IMR-90 (cell line): Measurements from ENCODE around the gene SLC39A11. TPM values are rescaled to one million over a fixed set of nuclear protein-coding genes. Genes with fewer than 3 reads are reported as not detected.

Experiments used
- ATAC-seq: fragments of 200-7000 bp; cut with Tn5 transposase; 2 replicates; pipeline ENCODE4 v1.9.1; 2020; ENCODE audit warnings: low read depth, mild to moderate bottlenecking, moderate library complexity
- BruUV-seq: library from RNA; stranded (reverse); fragments of 400-500 nt; replicated peaks from 2 replicates; lab custom pipeline; 2021; lab: Mats Ljungman, UMichigan
- CTCF ChIA-PET: fragments of 300-600 bp; formaldehyde crosslinking; extraction: SDS; loops from one replicate; lab custom pipeline; 2021; ENCODE audit warnings: antibody characterized with exemption; lab: Yijun Ruan, JAX
- POLR2A ChIA-PET: fragments of 300-600 bp; sonication (Branson Sonifier 250); formaldehyde crosslinking; loops from one replicate; lab custom pipeline; 2022; ENCODE audit warnings: antibody characterized with exemption; ENCODE audit not compliant: unreplicated experiment; lab: Charles Lee
- DNase-seq: peaks from one replicate; pipeline ENCODE4 v3.0.0; 2013
- H2AFZ ChIP-seq: replicated peaks from 2 replicates; pipeline ENCODE3; 2013; ENCODE audit warnings: low read length, mild to moderate bottlenecking; ENCODE audit not compliant: poor library complexity
- H2AK5ac ChIP-seq: 2 replicates; pipeline ENCODE4 v1.6.1; 2013; ENCODE audit warnings: low read depth, low read length, inconsistent platforms
- H2AK9ac ChIP-seq: replicated peaks from 2 replicates; pipeline ENCODE3; 2013; ENCODE audit warnings: mild to moderate bottlenecking, low read depth, low read length, moderate library complexity; ENCODE audit not compliant: poor library complexity
- H2BK120ac ChIP-seq: 2 replicates; pipeline ENCODE4 v1.6.1; 2013; ENCODE audit warnings: low read depth, low read length, inconsistent platforms
- H2BK15ac ChIP-seq: 3 replicates; pipeline ENCODE4 v1.6.1; 2013; ENCODE audit warnings: low read depth, low read length, inconsistent platforms
- H2BK20ac ChIP-seq: 2 replicates; pipeline ENCODE4 v1.6.1; 2013; ENCODE audit warnings: low read depth, mild to moderate bottlenecking, inconsistent platforms, low read length, moderate library complexity
- H2BK5ac ChIP-seq: 2 replicates; pipeline ENCODE4 v1.6.1; 2013; ENCODE audit warnings: mild to moderate bottlenecking, low read depth, low read length, inconsistent platforms; ENCODE audit not compliant: poor library complexity, severe bottlenecking
- H3K14ac ChIP-seq: replicated peaks from 2 replicates; pipeline ENCODE4 v1.6.1; 2013; ENCODE audit warnings: low read depth, low read length, inconsistent platforms
- H3K18ac ChIP-seq: 2 replicates; pipeline ENCODE4 v1.6.1; 2013; ENCODE audit warnings: low read depth, low read length, control low read depth
- H3K23ac ChIP-seq: 2 replicates; pipeline ENCODE4 v1.6.1; 2013; ENCODE audit warnings: low read depth, low read length, inconsistent platforms
- H3K27ac ChIP-seq: 2 replicates; pipeline ENCODE4 v1.5.1; 2013; ENCODE audit warnings: mild to moderate bottlenecking, control low read depth, low read length; ENCODE audit not compliant: insufficient read depth
- H3K27me3 ChIP-seq: 2 replicates; pipeline ENCODE4 v1.6.1; 2013; ENCODE audit warnings: low read length; ENCODE audit not compliant: control insufficient read depth, insufficient read depth
- H3K36me3 ChIP-seq: 2 replicates; pipeline ENCODE4 v1.6.1; 2013; ENCODE audit warnings: low read length, mixed read lengths; ENCODE audit not compliant: control insufficient read depth, insufficient read depth
- H3K4ac ChIP-seq: 2 replicates; pipeline ENCODE4 v1.6.1; 2013; ENCODE audit warnings: low read depth, low read length, inconsistent platforms
- H3K4me1 ChIP-seq: 2 replicates; pipeline ENCODE4 v1.6.1; 2013; ENCODE audit warnings: low read length, mixed read lengths; ENCODE audit not compliant: control insufficient read depth, insufficient read depth
- H3K4me2 ChIP-seq: 2 replicates; pipeline ENCODE4 v1.6.1; 2013; ENCODE audit warnings: low read depth, mild to moderate bottlenecking, control low read depth, low read length, moderate library complexity
- H3K4me3 ChIP-seq: 2 replicates; pipeline ENCODE4 v1.5.1; 2013; ENCODE audit warnings: low read depth, mild to moderate bottlenecking, control low read depth, low read length, moderate library complexity; ENCODE audit not compliant: insufficient read depth
- H3K56ac ChIP-seq: 2 replicates; pipeline ENCODE4 v1.6.1; 2013; ENCODE audit warnings: low read length, inconsistent platforms; ENCODE audit not compliant: insufficient read depth; ENCODE audit errors: extremely low read depth
- H3K79me1 ChIP-seq, 2 experiments: 2 replicates each; pipeline ENCODE4 v1.6.1; 2013; ENCODE audit warnings: low read length in 2 of 2, inconsistent platforms in 1 of 2, low read depth in 1 of 2
- H3K9ac ChIP-seq: 2 replicates; pipeline ENCODE4 v1.6.1; 2013; ENCODE audit warnings: low read depth, low read length, control low read depth
- H3K9me1 ChIP-seq: 2 replicates; pipeline ENCODE4 v1.6.1; 2013; ENCODE audit warnings: low read length, inconsistent platforms; ENCODE audit not compliant: insufficient read depth
- H3K9me3 ChIP-seq: 2 replicates; pipeline ENCODE4 v1.6.1; 2013; ENCODE audit warnings: low read length; ENCODE audit not compliant: control insufficient read depth, insufficient read depth
- H4K20me1 ChIP-seq: 2 replicates; pipeline ENCODE4 v1.6.1; 2013; ENCODE audit warnings: low read length, inconsistent platforms; ENCODE audit not compliant: insufficient read depth
- H4K5ac ChIP-seq: 2 replicates; pipeline ENCODE4 v1.6.1; 2013; ENCODE audit warnings: mild to moderate bottlenecking, low read depth, low read length, control low read depth
- H4K8ac ChIP-seq, 2 experiments: 2 replicates each; pipeline ENCODE4 v1.6.1; 2013; ENCODE audit warnings: low read depth in 2 of 2, low read length in 2 of 2, control low read depth in 1 of 2, inconsistent platforms in 1 of 2
- H4K91ac ChIP-seq: 2 replicates; pipeline ENCODE4 v1.6.1; 2013; ENCODE audit warnings: low read depth, low read length, inconsistent platforms; ENCODE audit not compliant: insufficient read depth
- BHLHE40 ChIP-seq: fragments of 150-350 bp; IDR thresholded peaks from 2 replicates; pipeline ENCODE4 v1.6.1; 2016; ENCODE audit warnings: mild to moderate bottlenecking, low read depth, low read length
- CEBPB ChIP-seq: IDR thresholded peaks from 2 replicates; pipeline ENCODE4 v1.6.1; 2012; ENCODE audit warnings: low read depth, low read length, improper control_type of control experiment
- CHD1 ChIP-seq: IDR thresholded peaks from 2 replicates; pipeline ENCODE4 v1.6.1; 2012; ENCODE audit warnings: low read depth, low read length, improper control_type of control experiment
- MAFK ChIP-seq: IDR thresholded peaks from 2 replicates; pipeline ENCODE4 v1.6.1; 2012; ENCODE audit warnings: low read depth, low read length, improper control_type of control experiment
- MAZ ChIP-seq: IDR thresholded peaks from 2 replicates; pipeline ENCODE4 v1.6.1; 2012; ENCODE audit warnings: low read depth, mild to moderate bottlenecking, low read length, improper control_type of control experiment, moderate library complexity, borderline replicate concordance
- MXI1 ChIP-seq: IDR thresholded peaks from 2 replicates; pipeline ENCODE4 v1.6.1; 2012; ENCODE audit warnings: low read depth, mild to moderate bottlenecking, low read length, moderate library complexity, borderline replicate concordance
- NFE2L2 ChIP-seq: fragments of 150-350 bp; IDR thresholded peaks from 2 replicates; pipeline ENCODE4 v1.6.1; 2016; ENCODE audit warnings: low read depth, mild to moderate bottlenecking, low read length
- POLR2A ChIP-seq: IDR thresholded peaks from 2 replicates; pipeline ENCODE4 v1.6.1; 2012; ENCODE audit warnings: mild to moderate bottlenecking, low read depth, low read length
- RCOR1 ChIP-seq: IDR thresholded peaks from 2 replicates; pipeline ENCODE4 v1.6.1; 2012; ENCODE audit warnings: mild to moderate bottlenecking, low read length, improper control_type of control experiment; ENCODE audit not compliant: insufficient replicate concordance
- RFX5 ChIP-seq: IDR thresholded peaks from 2 replicates; pipeline ENCODE4 v1.8.0; 2012; ENCODE audit warnings: low read depth, mild to moderate bottlenecking, low read length, moderate library complexity
- SMC3 ChIP-seq: fragments of 150-350 bp; IDR thresholded peaks from 2 replicates; pipeline ENCODE4 v1.6.1; 2016; ENCODE audit warnings: low read depth, mild to moderate bottlenecking, antibody characterized with exemption, low read length, moderate library complexity
- WGBS, 2 experiments: methylation state at CpG; one replicate each; pipeline versions ENCODE4 v1.1.5 to v1.1.7; 2013; ENCODE audit warnings: missing lambda C conversion rate in 2 of 2; ENCODE audit not compliant: insufficient read length in 1 of 2; ENCODE audit errors: extremely low coverage in 2 of 2; 5-methylcytosine and 5-hydroxymethylcytosine counted together
- dilution Hi-C: fragments of 300-500 bp; cut with HindIII; formaldehyde crosslinking; loops from one replicate; pipeline ENCODE4 v1.14.3; 2018; ENCODE audit warnings: low sequenced_read_pairs; ENCODE audit not compliant: unreplicated experiment
- in situ Hi-C: fragments of 300-500 bp; cut with MboI; formaldehyde crosslinking; loops from 3 replicates; pipeline ENCODE4 v1.14.3; 2019; ENCODE audit warnings: low sequenced_read_pairs, inconsistent platforms, mixed read lengths
- intact Hi-C: fragments of 100-400 bp; cut with micrococcal nuclease; formaldehyde crosslinking; loops from 2 replicates; pipeline ENCODE4 v1.10.0; 2022
- polyA plus RNA-seq, 3 experiments: library from polyadenylated mRNA; depleted of rRNA; stranded (reverse); fragments of >200 nt; gene quantifications; 2 replicates each; pipeline ENCODE4 v1.2.3, GENCODE V29; 2012; ENCODE audit warnings: low replicate concordance in 1 of 3
- total RNA-seq: library from RNA; depleted of rRNA; stranded (reverse); fragments of >200 nt; gene quantifications from 2 replicates; pipeline ENCODE4 v1.2.3, GENCODE V29; 2012
- TF ChIP-seq, protein P1 (sequence below): fragments of 150-350 bp; IDR thresholded peaks from 2 replicates; pipeline ENCODE4 v1.6.1; 2017; ENCODE audit warnings: mild to moderate bottlenecking, antibody characterized with exemption, low read length, low read depth
- TF ChIP-seq, protein P2 (sequence below): conservative IDR thresholded peaks from 2 replicates; pipeline ENCODE4 v1.5.1; 2012; ENCODE audit warnings: mild to moderate bottlenecking, low read depth, low read length, improper control_type of control experiment
- TF ChIP-seq, protein P3 (sequence below): fragments of 150-350 bp; IDR thresholded peaks from 2 replicates; pipeline ENCODE4 v1.6.1; 2016; ENCODE audit warnings: low read depth, mild to moderate bottlenecking, low read length, moderate library complexity, borderline replicate concordance

The SLC39A11 gene
- total and polyA plus RNA-seq, 2 of the 4 experiments (the other 2 are of a cell fraction): 8.8 to 14.3 TPM

DNA sequence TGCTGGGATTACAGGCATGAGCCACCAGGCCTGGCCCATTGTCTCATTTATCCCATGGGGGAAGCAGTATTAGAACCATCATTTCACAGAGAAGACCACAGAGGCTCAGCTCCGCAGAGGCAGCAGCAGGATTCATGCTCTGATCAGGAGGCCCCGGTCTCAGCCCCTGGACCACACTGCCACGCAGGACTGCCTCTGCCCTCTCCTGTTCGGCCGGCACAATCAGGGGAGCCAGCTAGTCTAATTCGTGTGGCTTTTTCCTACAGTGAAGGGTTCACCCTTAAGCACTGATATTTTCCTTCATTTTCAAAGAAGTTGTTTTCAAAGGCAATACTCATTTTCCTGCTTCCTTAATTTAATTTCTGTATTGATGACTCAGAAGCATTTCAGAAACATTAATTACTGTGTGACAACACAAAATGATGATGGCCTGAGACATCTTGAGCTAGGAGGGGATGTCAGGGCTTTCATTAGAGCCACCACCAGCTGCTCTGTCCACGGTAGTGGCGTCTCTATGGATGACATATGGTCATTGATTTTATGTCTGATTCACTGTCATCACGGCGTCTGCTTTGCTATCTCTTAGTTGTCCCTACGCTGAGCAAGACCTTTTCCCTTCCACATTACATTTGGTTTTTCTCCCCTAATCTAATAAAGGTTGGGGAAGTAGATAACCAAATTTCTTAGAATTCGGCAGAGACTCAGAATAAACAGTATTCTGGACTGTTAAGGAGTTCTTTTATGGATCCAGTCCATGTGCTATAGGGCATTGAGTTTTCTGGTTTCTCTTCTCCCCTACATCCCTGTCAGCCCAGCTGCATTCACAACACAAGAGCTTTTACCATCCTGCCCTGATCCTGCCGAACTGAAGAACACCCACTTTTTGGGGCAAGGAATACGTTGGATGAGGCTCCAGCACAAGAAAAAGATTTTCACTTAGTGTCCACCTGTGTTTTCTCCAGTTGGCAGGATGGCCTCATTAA, 314.0 kb downstream of the SLC39A11 start:
- Histone ChIP-seq H4K5ac (no peak overlapping the region), H3K4me1 (no peaks in the 10 kb centered on the region), H3K23ac (no peak overlapping the region), H4K91ac (no peak overlapping the region), H3K14ac (no peak overlapping the region), H2BK5ac (no peak overlapping the region), H3K56ac (no peak overlapping the region), H3K4me2 (no peak overlapping the region), H3K9me1 (no peaks in the 10 kb centered on the region), H3K4ac (no peak overlapping the region), H4K8ac (no peak overlapping the region), H3K36me3 (no peaks in the 10 kb centered on the region), H3K79me1 (no peaks in the 10 kb centered on the region), H2BK120ac (no peak overlapping the region), H2BK15ac (no peak overlapping the region), H3K4me3 (no peak overlapping the region), H3K18ac (no peak overlapping the region), H4K20me1 (no peaks in the 10 kb centered on the region), H2AK9ac (no peak overlapping the region), H3K9me3 (no peaks in the 10 kb centered on the region), H3K27ac (no peak overlapping the region), H2AFZ (no peak overlapping the region), H3K9ac (no peak overlapping the region), H3K27me3 (no peaks in the 10 kb centered on the region), H2BK20ac (no peak overlapping the region), H2AK5ac (no peak overlapping the region)
- no peak for DNase-seq
- no TSS peak for BruUV-seq
- dilution Hi-C loops: no loop called here
- CTCF ChIA-PET: no interaction called here
- WGBS, 2 experiments: 92% methylated on average over 2 of the region's 14 CpGs; no CpG with 5 or more reads in 1 of the 2 experiments
- intact Hi-C loops: loop anchor here (10.0 kb wide), 1 partner anchor 56 kb away; no protein-coding TSS in a partner anchor
- ATAC-seq: no peak
- in situ Hi-C loops: no loop called here
- POLR2A ChIA-PET: no interaction called here
- TF ChIP-seq SMC3: no peak
- TF ChIP-seq NFE2L2: no peak
- TF ChIP-seq, protein P1, sequence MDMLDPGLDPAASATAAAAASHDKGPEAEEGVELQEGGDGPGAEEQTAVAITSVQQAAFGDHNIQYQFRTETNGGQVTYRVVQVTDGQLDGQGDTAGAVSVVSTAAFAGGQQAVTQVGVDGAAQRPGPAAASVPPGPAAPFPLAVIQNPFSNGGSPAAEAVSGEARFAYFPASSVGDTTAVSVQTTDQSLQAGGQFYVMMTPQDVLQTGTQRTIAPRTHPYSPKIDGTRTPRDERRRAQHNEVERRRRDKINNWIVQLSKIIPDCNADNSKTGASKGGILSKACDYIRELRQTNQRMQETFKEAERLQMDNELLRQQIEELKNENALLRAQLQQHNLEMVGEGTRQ: no peak
- TF ChIP-seq RCOR1: no peak
- no peak for TF ChIP-seq MAFK
- TF ChIP-seq, protein P2, sequence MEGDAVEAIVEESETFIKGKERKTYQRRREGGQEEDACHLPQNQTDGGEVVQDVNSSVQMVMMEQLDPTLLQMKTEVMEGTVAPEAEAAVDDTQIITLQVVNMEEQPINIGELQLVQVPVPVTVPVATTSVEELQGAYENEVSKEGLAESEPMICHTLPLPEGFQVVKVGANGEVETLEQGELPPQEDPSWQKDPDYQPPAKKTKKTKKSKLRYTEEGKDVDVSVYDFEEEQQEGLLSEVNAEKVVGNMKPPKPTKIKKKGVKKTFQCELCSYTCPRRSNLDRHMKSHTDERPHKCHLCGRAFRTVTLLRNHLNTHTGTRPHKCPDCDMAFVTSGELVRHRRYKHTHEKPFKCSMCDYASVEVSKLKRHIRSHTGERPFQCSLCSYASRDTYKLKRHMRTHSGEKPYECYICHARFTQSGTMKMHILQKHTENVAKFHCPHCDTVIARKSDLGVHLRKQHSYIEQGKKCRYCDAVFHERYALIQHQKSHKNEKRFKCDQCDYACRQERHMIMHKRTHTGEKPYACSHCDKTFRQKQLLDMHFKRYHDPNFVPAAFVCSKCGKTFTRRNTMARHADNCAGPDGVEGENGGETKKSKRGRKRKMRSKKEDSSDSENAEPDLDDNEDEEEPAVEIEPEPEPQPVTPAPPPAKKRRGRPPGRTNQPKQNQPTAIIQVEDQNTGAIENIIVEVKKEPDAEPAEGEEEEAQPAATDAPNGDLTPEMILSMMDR: no peak
- TF ChIP-seq POLR2A: no peak
- TF ChIP-seq MXI1: no peak
- TF ChIP-seq, protein P3, sequence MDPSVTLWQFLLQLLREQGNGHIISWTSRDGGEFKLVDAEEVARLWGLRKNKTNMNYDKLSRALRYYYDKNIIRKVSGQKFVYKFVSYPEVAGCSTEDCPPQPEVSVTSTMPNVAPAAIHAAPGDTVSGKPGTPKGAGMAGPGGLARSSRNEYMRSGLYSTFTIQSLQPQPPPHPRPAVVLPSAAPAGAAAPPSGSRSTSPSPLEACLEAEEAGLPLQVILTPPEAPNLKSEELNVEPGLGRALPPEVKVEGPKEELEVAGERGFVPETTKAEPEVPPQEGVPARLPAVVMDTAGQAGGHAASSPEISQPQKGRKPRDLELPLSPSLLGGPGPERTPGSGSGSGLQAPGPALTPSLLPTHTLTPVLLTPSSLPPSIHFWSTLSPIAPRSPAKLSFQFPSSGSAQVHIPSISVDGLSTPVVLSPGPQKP: no peak
- TF ChIP-seq CHD1: no peak
- TF ChIP-seq CEBPB: no peak
- no peak for TF ChIP-seq MAZ
- TF ChIP-seq RFX5: no peak
- TF ChIP-seq BHLHE40: no peak
